Trophoblast cell (in vitro differentiated cells and primary cell): Measurements from ENCODE around the gene CBARP.
A peak's percentile ranks its signal among the peaks of the same experiment; 100 is the strongest.
"Not testable (repeated sequence)": the region's sequence is repeated elsewhere in the genome, so short reads cannot be mapped to it uniquely, and the experiment has no call there.

Source experiments
- DNase-seq, 2 donors: peaks; one replicate each; pipeline ENCODE4 v3.0.0-alpha.2; 2016
- H2AFZ ChIP-seq: 2 replicates; pipeline ENCODE4 v1.6.1; 2013; ENCODE audit warnings: low read length, moderate library complexity, mild to moderate bottlenecking; ENCODE audit not compliant: insufficient read depth, poor library complexity
- H2AK5ac ChIP-seq: 2 replicates; pipeline ENCODE4 v1.6.1; 2013; ENCODE audit warnings: mild to moderate bottlenecking, low read length
- H2BK120ac ChIP-seq: 2 replicates; pipeline ENCODE4 v1.6.1; 2013; ENCODE audit warnings: low read length, mild to moderate bottlenecking, moderate library complexity; ENCODE audit not compliant: insufficient read depth, poor library complexity
- H2BK12ac ChIP-seq: 2 replicates; pipeline ENCODE4 v1.6.1; 2013; ENCODE audit warnings: mild to moderate bottlenecking, low read length, moderate library complexity
- H2BK5ac ChIP-seq: 2 replicates; pipeline ENCODE4 v1.6.1; 2013; ENCODE audit warnings: low read length, low read depth, moderate library complexity, mild to moderate bottlenecking; ENCODE audit not compliant: poor library complexity
- H3K14ac ChIP-seq: 2 replicates; pipeline ENCODE4 v1.6.1; 2013; ENCODE audit warnings: mild to moderate bottlenecking, low read length
- H3K18ac ChIP-seq: 2 replicates; pipeline ENCODE4 v1.6.1; 2013; ENCODE audit warnings: mild to moderate bottlenecking, low read length
- H3K23ac ChIP-seq: 2 replicates; pipeline ENCODE4 v1.6.1; 2013; ENCODE audit warnings: low read length
- H3K27ac ChIP-seq: 2 replicates; pipeline ENCODE4 v1.5.1; 2013; ENCODE audit warnings: low read depth, mild to moderate bottlenecking, inconsistent platforms, low read length, moderate library complexity
- H3K27me3 ChIP-seq: 2 replicates; pipeline ENCODE4 v1.6.1; 2013; ENCODE audit warnings: inconsistent platforms, mild to moderate bottlenecking, low read length, moderate library complexity; ENCODE audit not compliant: insufficient read depth
- H3K36me3 ChIP-seq, 2 experiments: 1 replicate in 1 of 2; 2 replicates in 1 of 2; pipeline ENCODE4 v1.6.1; 2013; ENCODE audit warnings: low read length in 2 of 2, mild to moderate bottlenecking in 2 of 2, moderate library complexity in 1 of 2; ENCODE audit not compliant: insufficient read depth in 2 of 2, control insufficient read depth in 1 of 2
- H3K4ac ChIP-seq: 2 replicates; pipeline ENCODE4 v1.6.1; 2013; ENCODE audit warnings: low read depth, mild to moderate bottlenecking, low read length, moderate library complexity
- H3K4me1 ChIP-seq, 2 experiments: 1 replicate in 1 of 2; 2 replicates in 1 of 2; pipeline ENCODE4 v1.6.1; 2013; ENCODE audit warnings: low read length in 2 of 2, mild to moderate bottlenecking in 2 of 2, moderate library complexity in 1 of 2; ENCODE audit not compliant: insufficient read depth in 2 of 2, control insufficient read depth in 1 of 2
- H3K4me2 ChIP-seq: 2 replicates; pipeline ENCODE4 v1.6.1; 2013; ENCODE audit warnings: inconsistent platforms, mild to moderate bottlenecking, low read length, moderate library complexity
- H3K4me3 ChIP-seq: 2 replicates; pipeline ENCODE4 v1.5.1; 2013; ENCODE audit warnings: mild to moderate bottlenecking, low read depth, low read length, inconsistent platforms
- H3K79me1 ChIP-seq: one replicate; pipeline ENCODE4 v1.6.1; 2013; ENCODE audit warnings: low read length
- H3K79me2 ChIP-seq: 2 replicates; pipeline ENCODE4 v1.6.1; 2013; ENCODE audit warnings: low read length, mild to moderate bottlenecking; ENCODE audit not compliant: control insufficient read depth, insufficient read depth, poor library complexity
- H3K9ac ChIP-seq: 2 replicates; pipeline ENCODE4 v1.6.1; 2013; ENCODE audit warnings: mild to moderate bottlenecking, low read length
- H3K9me3 ChIP-seq: 2 replicates; pipeline ENCODE4 v1.6.1; 2013; ENCODE audit warnings: low read depth, mild to moderate bottlenecking, control low read depth, inconsistent platforms, low read length; ENCODE audit not compliant: insufficient read depth
- H4K12ac ChIP-seq: 2 replicates; pipeline ENCODE4 v1.6.1; 2013; ENCODE audit warnings: low read depth, mild to moderate bottlenecking, low read length, moderate library complexity
- H4K8ac ChIP-seq: 2 replicates; pipeline ENCODE4 v1.6.1; 2013; ENCODE audit warnings: low read depth, mild to moderate bottlenecking, low read length, moderate library complexity
- H4K91ac ChIP-seq: one replicate; pipeline ENCODE4 v1.6.1; 2013; ENCODE audit warnings: low read depth, mild to moderate bottlenecking, low read length, moderate library complexity
- WGBS: extraction: QIAGEN DNeasy Blood & Tissue Kit; methylation state at CpG from one replicate; pipeline ENCODE4 v1.1.7; 2013; ENCODE audit warnings: missing lambda C conversion rate; ENCODE audit not compliant: insufficient read length, insufficient coverage; ENCODE audit errors: extremely low coverage; 5-methylcytosine and 5-hydroxymethylcytosine counted together

Gene CBARP

GRCh38 chr19:1200614-1201013 lies 37.2 kb downstream of the CBARP start:
- H3K23ac ChIP-seq, H2AK5ac ChIP-seq, H4K8ac ChIP-seq, H3K79me2 ChIP-seq, H2BK5ac ChIP-seq, H3K4me2 ChIP-seq, H3K27me3 ChIP-seq, H2AFZ ChIP-seq, H3K9ac ChIP-seq, H2BK12ac ChIP-seq, H3K4me1 ChIP-seq, H3K9me3 ChIP-seq, H3K36me3 ChIP-seq, H3K14ac ChIP-seq, H2BK120ac ChIP-seq, H3K18ac ChIP-seq, H4K12ac ChIP-seq, H3K27ac ChIP-seq, H3K79me1 ChIP-seq, H3K4ac ChIP-seq, H3K4me3 ChIP-seq, DNase-seq, H4K91ac ChIP-seq: not testable (repeated sequence)
- WGBS: no CpG with 5 or more reads among the region's 4 CpGs

GRCh38 chr19:1199531-1199930 lies 38.3 kb downstream of the CBARP start:
- H3K27me3 ChIP-seq: no peaks in the 10 kb centered on the region
- no CpG with 5 or more reads among the region's 10 CpGs for WGBS
- H2BK5ac ChIP-seq: no peak overlapping the region
- H3K79me1 ChIP-seq: peaks cover 1% of the 10 kb centered on the region
- no peak overlapping the region for H4K8ac ChIP-seq
- no peak overlapping the region for H3K14ac ChIP-seq
- H3K4me3 ChIP-seq: no peak overlapping the region
- no peaks in the 10 kb centered on the region for H3K36me3 ChIP-seq
- no peak overlapping the region for H3K4me2 ChIP-seq
- no peaks in the 10 kb centered on the region for H3K4me1 ChIP-seq
- H2AK5ac ChIP-seq: no peak overlapping the region
- peaks cover 1% of the 10 kb centered on the region for H3K79me2 ChIP-seq
- no peak overlapping the region for H4K91ac ChIP-seq
- H2BK12ac ChIP-seq: no peak overlapping the region
- H3K9ac ChIP-seq: no peak overlapping the region
- DNase-seq: no peak
- H3K23ac ChIP-seq: no peak overlapping the region
- H4K12ac ChIP-seq: no peak overlapping the region
- no peaks in the 10 kb centered on the region for H3K9me3 ChIP-seq
- no peak overlapping the region for H3K4ac ChIP-seq
- H3K27ac ChIP-seq: no peak overlapping the region
- H2AFZ ChIP-seq: no peak overlapping the region
- no peak overlapping the region for H3K18ac ChIP-seq
- H2BK120ac ChIP-seq: no peak overlapping the region

- DNase-seq: no peak
- Histone ChIP-seq H3K14ac (peak overlapping the region; percentile 80), H4K8ac (peak overlapping the region; percentile 82), H3K9me3 (no peaks in the 10 kb centered on the region), H2BK12ac (peak overlapping the region; percentile 96), H2AFZ (peak overlapping the region; percentile 37), H4K12ac (peak overlapping the region; percentile 59), H2BK120ac (peak overlapping the region; percentile 95), H4K91ac (peak overlapping the region; percentile 95), H2BK5ac (peak overlapping the region; percentile 81), H3K4me2 (no peak overlapping the region), H3K18ac (peak overlapping the region; percentile 61), H3K23ac (no peak overlapping the region), H3K27me3 (no peaks in the 10 kb centered on the region), H3K27ac (peak overlapping the region; percentile 58), H3K79me1 (peaks cover 10% of the 10 kb centered on the region), H3K79me2 (no peaks in the 10 kb centered on the region), H3K4me3 (no peak overlapping the region), H3K4me1 (peaks cover 8 to 9% of the 10 kb centered on the region in 2 experiments), H3K4ac (peak overlapping the region; percentile 73), H2AK5ac (peak overlapping the region; percentile 62), H3K9ac (no peak overlapping the region), H3K36me3 (no peaks in the 10 kb centered on the region)
- WGBS: no CpG with 5 or more reads among the region's 9 CpGs
Observed at GRCh38 chr19:1189419-1189818, 48.4 kb downstream of the CBARP start.

- no CpG with 5 or more reads among the region's 19 CpGs for WGBS
- peak overlapping the region; percentile 68 for H4K8ac ChIP-seq
- H3K4me1 ChIP-seq: peaks cover 29 to 31% of the 10 kb centered on the region in 2 experiments
- H4K12ac ChIP-seq: peak overlapping the region; percentile 76
- peak overlapping the region; percentile 56 for H3K27ac ChIP-seq
- H2BK5ac ChIP-seq: peak overlapping the region; percentile 77
- H3K4me2 ChIP-seq: no peak overlapping the region
- no peaks in the 10 kb centered on the region for H3K79me2 ChIP-seq
- H2AFZ ChIP-seq: peak overlapping the region; percentile 57
- peak overlapping the region; percentile 89 for H4K91ac ChIP-seq
- peak; percentile 99 for DNase-seq
- no peak overlapping the region for H3K9ac ChIP-seq
- H3K18ac ChIP-seq: peak overlapping the region; percentile 67
- H2BK12ac ChIP-seq: peak overlapping the region; percentile 99
- peak overlapping the region; percentile 67 for H2BK120ac ChIP-seq
- H3K36me3 ChIP-seq: no peaks in the 10 kb centered on the region
- peak overlapping the region; percentile 96 for H2AK5ac ChIP-seq
- H3K4me3 ChIP-seq: no peak overlapping the region
- peak overlapping the region; percentile 87 for H3K14ac ChIP-seq
- no peak overlapping the region for H3K23ac ChIP-seq
- H3K79me1 ChIP-seq: peaks cover 24% of the 10 kb centered on the region
- no peaks in the 10 kb centered on the region for H3K27me3 ChIP-seq
- H3K4ac ChIP-seq: peak overlapping the region; percentile 58
- no peaks in the 10 kb centered on the region for H3K9me3 ChIP-seq
Observed at GRCh38 chr19:1183543-1184172, 54.1 kb downstream of the CBARP start.
